PC-9 (cell line): Measurements from ENCODE around the gene CHRNE. TPM values are rescaled to one million over a fixed set of nuclear protein-coding genes. Genes with fewer than 3 reads are reported as not detected.
"Not testable (repeated sequence)": the region's sequence is repeated elsewhere in the genome, so short reads cannot be mapped to it uniquely, and the experiment has no call there.

ENCODE experiments used
- BruUV-seq: library from RNA; stranded (reverse); fragments of 400-500 nt; replicated peaks from 2 replicates; lab custom pipeline; 2021; lab: Mats Ljungman, UMichigan
- CTCF ChIA-PET: fragments of 300-600 bp; sonication (Branson Sonifier 250); formaldehyde crosslinking; loops from one replicate; lab custom pipeline; 2022; ENCODE audit warnings: antibody characterized with exemption; lab: Charles Lee
- POLR2A ChIA-PET: fragments of 300-600 bp; sonication (Branson Sonifier 250); formaldehyde crosslinking; loops from one replicate; lab custom pipeline; 2022; ENCODE audit warnings: antibody characterized with exemption; ENCODE audit not compliant: unreplicated experiment; lab: Charles Lee
- DNase-seq, 2 experiments: peaks; one replicate each; pipeline versions ENCODE4 v3.0.0 to v3.0.0-alpha.2; 2015 to 2022; ENCODE audit warnings: mixed read lengths in 1 of 2
- H2AFZ ChIP-seq: fragments of 200-600 bp; sonication (generic); 2 replicates; pipeline ENCODE4 v1.8.1; 2017; ENCODE audit warnings: antibody characterized with exemption
- H3F3A ChIP-seq: fragments of 200-600 bp; sonication (generic); 2 replicates; pipeline ENCODE4 v1.8.1; 2017; ENCODE audit warnings: antibody characterized with exemption, mild to moderate bottlenecking, low read depth; ENCODE audit not compliant: insufficient read depth
- H3K27ac ChIP-seq: fragments of 200-600 bp; sonication (generic); 2 replicates; pipeline ENCODE4 v1.6.1; 2016; ENCODE audit warnings: mixed run types
- H3K27me3 ChIP-seq: fragments of 200-600 bp; sonication (generic); 2 replicates; pipeline ENCODE4 v1.6.1; 2016; ENCODE audit warnings: low read depth, mixed run types; ENCODE audit not compliant: insufficient read depth
- H3K36me3 ChIP-seq: fragments of 200-600 bp; sonication (generic); 2 replicates; pipeline ENCODE4 v1.6.1; 2016; ENCODE audit warnings: low read depth, mixed run types
- H3K4me1 ChIP-seq: fragments of 200-600 bp; sonication (generic); replicated peaks from 2 replicates; pipeline ENCODE4 v1.6.1; 2016; ENCODE audit warnings: mixed run types; ENCODE audit not compliant: insufficient read depth
- H3K4me2 ChIP-seq: fragments of 200-600 bp; sonication (generic); 2 replicates; pipeline ENCODE4 v1.6.1; 2017; ENCODE audit warnings: mixed run types
- H3K4me3 ChIP-seq: fragments of 200-600 bp; sonication (generic); 2 replicates; pipeline ENCODE4 v1.6.1; 2016; ENCODE audit warnings: mixed run types
- H3K79me2 ChIP-seq: fragments of 200-600 bp; sonication (generic); 2 replicates; pipeline ENCODE4 v1.6.1; 2017; ENCODE audit warnings: low read depth, mixed run types
- H3K9me2 ChIP-seq: fragments of 200-600 bp; sonication (generic); 2 replicates; pipeline ENCODE4 v1.8.1; 2017; ENCODE audit warnings: mild to moderate bottlenecking; ENCODE audit not compliant: insufficient read depth
- H3K9me3 ChIP-seq: fragments of 200-600 bp; sonication (generic); 2 replicates; pipeline ENCODE4 v1.8.1; 2016; ENCODE audit warnings: low read depth; ENCODE audit not compliant: insufficient read depth
- H4K20me1 ChIP-seq: fragments of 200-600 bp; sonication (generic); 2 replicates; pipeline ENCODE4 v1.8.1; 2017; ENCODE audit not compliant: insufficient read depth
- CTCF ChIP-seq: fragments of 200-600 bp; sonication (generic); conservative IDR thresholded peaks from 2 replicates; pipeline ENCODE4 v1.6.1; 2017; ENCODE audit warnings: mixed run types, antibody characterized with exemption, mild to moderate bottlenecking, moderate library complexity
- EZH2 ChIP-seq: fragments of 200-600 bp; sonication (generic); IDR thresholded peaks from 2 replicates; pipeline ENCODE4 v1.8.0; 2017; ENCODE audit warnings: antibody characterized with exemption, low read depth
- intact Hi-C: fragments of 100-400 bp; cut with micrococcal nuclease; formaldehyde crosslinking; loops from one replicate; pipeline ENCODE4 v1.10.0; 2022; ENCODE audit not compliant: unreplicated experiment
- total RNA-seq: library from RNA; stranded (reverse); gene quantifications from 2 replicates; pipeline ENCODE4 v1.2.3, GENCODE V29; 2021

The CHRNE gene
- total RNA-seq, 1 experiment from 2014 or later: 0.24 TPM

GRCh38 chr17:4931963-4932362 lies 29.1 kb upstream of the CHRNE start, which contains the start of gene GP1BA:
TSS of gene GP1BA (plus strand) at chr17:4932277. CDS start at chr17:4932605, 328 bp downstream.
- no peaks in the 10 kb centered on the region for H3K36me3 ChIP-seq
- H3K4me2 ChIP-seq: no peak within 1 kb of the TSS
- no peak within 1 kb of the TSS for H3K27ac ChIP-seq
- intact Hi-C loops: no loop called here
- ChIA-PET CTCF (no interaction called here), POLR2A (no interaction called here)
- no peaks in the 10 kb centered on the region for H3K9me2 ChIP-seq
- DNase-seq: no peak
- H3K27me3 ChIP-seq: no peaks in the 10 kb centered on the region
- peaks cover 10% of the 10 kb centered on the region for H3K4me1 ChIP-seq
- H3K4me3 ChIP-seq: no peak within 1 kb of the TSS
- H2AFZ ChIP-seq: no peak within 1 kb of the TSS
- BruUV-seq: no TSS peak
- H3K9me3 ChIP-seq: no peaks in the 10 kb centered on the region
- peaks cover 13% of the 10 kb centered on the region; the same call in 1 of the 2 replicates for H3F3A ChIP-seq
- no peak for TF ChIP-seq CTCF
- no peak for TF ChIP-seq EZH2
- H4K20me1 ChIP-seq: no peaks in the 10 kb centered on the region
- no peaks in the 10 kb centered on the region for H3K79me2 ChIP-seq

DNA sequence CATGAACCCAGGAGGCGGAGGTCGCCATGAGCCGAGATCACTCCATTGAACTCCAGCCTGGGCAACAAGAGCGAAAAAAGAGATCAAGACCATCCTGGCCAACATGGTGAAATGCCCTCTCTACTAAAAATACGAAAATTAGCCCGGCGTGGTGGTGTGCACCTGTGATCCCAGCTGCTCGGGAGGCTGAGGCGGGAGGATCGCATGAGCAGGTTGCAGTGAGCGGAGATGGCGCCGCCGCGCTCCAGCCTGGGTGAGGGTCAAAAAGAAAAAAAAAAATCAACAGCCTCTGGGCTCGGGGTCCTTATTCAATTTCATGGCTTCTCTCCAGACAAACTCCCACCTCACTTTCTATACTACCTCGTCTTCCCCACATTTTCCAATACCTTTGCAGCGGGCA lies 26.0 kb upstream of the CHRNE start:
- ChIA-PET POLR2A (no interaction called here), CTCF (no interaction called here)
- no TSS peak for BruUV-seq

DNA sequence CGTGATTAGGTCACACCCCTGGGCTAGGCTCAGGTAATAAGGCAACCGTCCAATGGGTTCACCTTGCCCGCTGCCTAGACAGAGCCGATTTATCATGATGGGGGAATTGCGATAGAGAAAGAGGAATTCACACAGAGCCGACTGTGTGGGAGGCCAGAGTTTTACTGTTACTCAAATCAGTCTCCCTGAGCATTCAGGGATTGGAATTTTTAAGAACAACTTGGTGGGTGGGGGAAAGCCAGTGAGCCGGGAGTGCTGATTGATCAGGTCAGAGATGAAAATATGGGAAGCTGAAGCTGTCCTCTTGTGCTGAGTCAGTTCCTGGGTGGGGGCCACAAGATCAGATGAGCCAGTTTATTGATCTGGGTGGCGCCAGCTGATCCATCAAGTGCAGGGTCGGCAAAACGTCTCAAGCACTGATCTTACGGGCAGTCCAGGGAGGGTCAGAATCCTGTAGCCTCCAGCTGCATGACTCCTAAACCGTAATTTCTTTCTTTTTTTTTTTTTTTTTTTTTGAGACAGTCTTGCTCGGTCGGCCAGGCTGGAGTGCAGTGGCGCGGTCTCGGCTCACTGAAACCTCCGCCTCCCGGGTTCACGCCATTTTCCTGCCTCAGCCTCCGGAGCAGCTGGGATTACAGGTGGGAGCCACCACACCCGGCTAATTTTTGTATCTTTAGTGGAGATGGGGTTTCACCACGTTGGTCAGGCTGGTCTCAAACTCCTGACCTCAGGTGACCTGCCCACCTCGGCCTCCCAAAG lies 23.9 kb upstream of the CHRNE start:
- H3K4me1 ChIP-seq, H3K36me3 ChIP-seq, H3K4me3 ChIP-seq, H3K4me2 ChIP-seq, H3K9me2 ChIP-seq, H3K27ac ChIP-seq, H4K20me1 ChIP-seq, BruUV-seq, DNase-seq, H3K9me3 ChIP-seq, H3K79me2 ChIP-seq, H3K27me3 ChIP-seq, H3F3A ChIP-seq, CTCF ChIA-PET, intact Hi-C loops, H2AFZ ChIP-seq: not testable (repeated sequence)
- POLR2A ChIA-PET: interaction anchor here (0.5 kb wide), 1 partner anchor 24 kb away, joined by 4 read pairs; the partner anchor contains the start of gene ENO3

More for the DNA sequence above, 26.0 kb upstream of the CHRNE start:
- no peaks in the 10 kb centered on the region for H3K36me3 ChIP-seq
- no peaks in the 10 kb centered on the region for H3K9me2 ChIP-seq
- H3K27me3 ChIP-seq: no peaks in the 10 kb centered on the region
- H3K4me2 ChIP-seq: no peak overlapping the region
- intact Hi-C loops: no loop called here
- no peak for TF ChIP-seq CTCF
- no peak for TF ChIP-seq EZH2
- H3K4me1 ChIP-seq: peaks cover 1% of the 10 kb centered on the region
- no peaks in the 10 kb centered on the region for H3K9me3 ChIP-seq
- DNase-seq: no peak
- no peaks in the 10 kb centered on the region for H4K20me1 ChIP-seq
- H3K79me2 ChIP-seq: no peaks in the 10 kb centered on the region
- H3K27ac ChIP-seq: no peak overlapping the region
- no peak overlapping the region for H3K4me3 ChIP-seq
- H2AFZ ChIP-seq: no peak overlapping the region
- peaks cover under 1% of the 10 kb centered on the region; the same call in 1 of the 2 replicates for H3F3A ChIP-seq
